GM18508 (cell line): Measurements from ENCODE around the gene NLRP13.
"Not testable (repeated sequence)": the region's sequence is repeated elsewhere in the genome, so short reads cannot be mapped to it uniquely, and the experiment has no call there.

Source experiments
- ATAC-seq: cut with Tn5 transposase; IDR thresholded peaks from one replicate; pipeline ENCODE4 v1.9.1; 2021; ENCODE audit warnings: moderate number of reproducible peaks; ENCODE audit not compliant: insufficient read depth, unreplicated experiment

The NLRP13 gene

GRCh38 chr19:55931936-55932386, at the start of gene NLRP13:
NLRP13 (minus strand) TSS chr19:55932336; CDS start chr19:55932311, 25 bp downstream.
- no peak for ATAC-seq

GRCh38 chr19:55980415-55980814, 48.3 kb upstream of the NLRP13 start:
- ATAC-seq: no peak

GRCh38 chr19:55973982-55974381, 41.8 kb upstream of the NLRP13 start:
- no peak for ATAC-seq

DNA sequence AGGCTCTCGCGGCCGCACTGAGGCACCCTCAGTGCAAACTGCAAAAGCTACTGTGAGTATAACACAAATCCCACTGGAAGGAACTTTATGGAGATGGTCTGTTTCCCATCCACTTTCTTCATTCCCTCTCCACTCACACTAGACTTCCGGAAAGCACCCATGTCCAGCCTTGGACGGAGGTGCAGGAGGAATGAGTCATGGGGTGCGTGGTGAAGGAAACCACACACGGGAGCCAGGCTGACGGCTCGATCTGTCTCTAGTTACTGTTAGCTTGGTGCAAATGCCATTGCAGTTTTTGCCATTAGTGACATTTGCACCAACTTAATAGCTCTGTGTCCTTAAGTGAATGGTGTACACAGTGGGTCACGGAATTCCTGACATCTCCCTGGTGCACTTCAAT, 30.1 kb upstream of the NLRP13 start:
- no peak for ATAC-seq

DNA sequence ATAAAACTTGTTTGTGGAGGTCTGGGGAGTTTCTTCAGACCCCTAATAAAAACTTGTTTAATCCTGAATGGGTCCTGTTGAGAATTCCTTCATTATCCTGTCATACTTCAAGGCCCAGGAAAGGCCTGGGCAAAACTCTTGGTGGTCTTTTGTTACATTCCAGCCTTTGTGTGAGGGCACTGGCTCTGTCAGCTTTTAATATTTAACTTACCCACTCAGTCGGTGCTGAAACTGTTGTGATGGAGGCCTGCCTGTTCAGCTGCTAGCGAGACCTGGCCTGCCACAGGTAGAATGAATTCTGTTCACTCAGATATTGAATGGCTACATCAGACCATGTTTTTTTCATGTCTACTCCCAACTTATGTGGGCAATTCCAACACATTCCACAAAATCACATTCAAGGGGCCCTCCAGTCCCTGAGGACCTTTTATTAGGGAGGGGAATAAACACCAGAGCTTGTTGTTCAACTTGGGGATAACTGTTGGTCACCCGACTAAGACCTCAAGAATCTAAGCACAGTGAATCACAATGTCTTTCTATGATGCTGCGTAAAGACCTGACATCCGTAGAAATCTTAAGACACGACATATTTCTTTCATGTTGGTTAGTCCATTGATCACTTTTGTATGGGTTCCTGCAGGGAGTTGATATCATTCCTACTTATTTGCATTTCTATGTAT, 28.0 kb upstream of the NLRP13 start:
- no peak for ATAC-seq

- ATAC-seq: no peak
These were observed 26.2 kb upstream of the NLRP13 start for GRCh38 chr19:55958356-55958755.

GRCh38 chr19:55956431-55956830, 24.3 kb upstream of the NLRP13 start:
- ATAC-seq: no peak

GRCh38 chr19:55950566-55950965, 18.4 kb upstream of the NLRP13 start:
- not testable (repeated sequence) for ATAC-seq

- ATAC-seq: no peak
These were observed 15.4 kb upstream of the NLRP13 start, which contains the start of gene NLRP8 for GRCh38 chr19:55947532-55947931. NLRP8 (plus strand) TSS chr19:55947832.

DNA sequence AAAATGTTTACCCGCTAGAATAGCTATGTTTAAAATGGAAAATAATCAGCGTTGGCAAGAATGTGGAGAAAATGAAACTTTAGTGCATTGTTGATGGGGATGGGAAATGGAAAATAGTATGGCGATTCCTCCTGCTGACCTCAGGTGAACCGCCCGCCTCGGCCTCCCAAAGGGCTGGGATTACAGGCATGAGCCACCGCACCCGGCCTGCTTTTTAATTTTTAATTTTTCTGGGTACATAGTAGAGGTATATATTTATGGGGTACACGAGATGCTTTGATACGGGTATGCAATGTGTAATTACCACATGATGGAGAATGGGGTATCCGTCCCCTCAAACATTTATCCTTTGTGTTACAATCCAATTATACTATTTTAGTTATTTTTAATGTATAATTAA, 8.2 kb upstream of the NLRP13 start:
- ATAC-seq: no peak

GRCh38 chr19:55939206-55939605, 7.1 kb upstream of the NLRP13 start:
- no peak for ATAC-seq

DNA sequence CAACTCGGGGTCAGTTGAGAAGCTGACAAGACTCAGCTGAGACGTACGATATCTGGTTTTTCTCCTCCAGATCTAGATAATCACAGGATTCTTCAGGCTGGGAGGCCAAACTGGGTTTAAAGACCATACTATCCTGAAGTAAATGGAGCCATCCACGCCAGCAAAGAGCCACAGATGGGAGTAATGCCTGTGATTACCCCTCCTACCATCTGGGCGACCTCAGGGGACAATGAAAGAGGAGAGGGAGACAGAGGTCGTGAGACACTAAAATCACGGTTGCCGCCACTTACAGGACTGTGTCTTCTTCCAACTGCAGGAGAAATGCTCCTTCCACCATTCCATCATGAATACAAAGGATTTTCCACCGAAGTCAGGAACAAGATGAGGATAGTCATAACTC, 3.1 kb upstream of the NLRP13 start:
- ATAC-seq: no peak

- no peak for ATAC-seq
These were observed 1.1 kb downstream of the NLRP13 start for GRCh38 chr19:55930996-55931515.

DNA sequence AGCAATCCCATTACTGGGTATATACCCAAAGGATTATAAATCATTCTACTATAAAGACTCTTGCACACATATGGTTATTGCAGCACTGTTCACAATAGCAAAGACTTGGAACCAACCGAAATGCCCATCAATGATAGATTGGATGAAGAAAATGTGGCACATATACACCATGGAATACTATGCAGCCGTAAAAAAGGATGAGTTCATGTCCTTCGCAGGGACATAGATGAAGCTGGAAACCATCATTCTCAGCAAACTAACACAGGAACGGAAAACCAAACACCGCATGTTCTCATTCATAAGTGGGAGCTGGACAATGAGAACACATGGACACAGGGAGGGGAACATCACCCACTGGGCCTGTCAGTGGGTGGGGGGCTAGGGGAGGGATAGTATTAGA, 2.9 kb downstream of the NLRP13 start:
- not testable (repeated sequence) for ATAC-seq

DNA sequence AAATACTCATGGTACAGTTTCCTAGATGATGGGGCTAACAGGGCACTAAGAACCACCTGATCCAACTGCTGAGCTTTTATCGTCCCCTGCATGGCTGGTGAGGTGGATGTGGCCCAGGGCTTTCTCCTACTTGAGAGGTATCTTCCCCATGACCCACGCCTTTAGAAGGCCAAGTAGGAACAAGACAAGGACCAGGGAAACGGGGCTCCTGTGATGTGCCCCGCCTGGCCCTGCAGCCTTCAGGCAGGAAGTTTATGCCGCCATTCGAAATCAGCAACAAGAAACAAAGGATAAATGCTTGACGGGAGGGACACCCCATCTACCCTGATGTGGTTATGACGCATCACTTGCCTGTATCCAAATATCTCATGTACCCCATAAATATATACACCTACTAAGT, 4.1 kb downstream of the NLRP13 start:
- ATAC-seq: no peak

GRCh38 chr19:55923556-55923955, 8.6 kb downstream of the NLRP13 start:
- no peak for ATAC-seq

DNA sequence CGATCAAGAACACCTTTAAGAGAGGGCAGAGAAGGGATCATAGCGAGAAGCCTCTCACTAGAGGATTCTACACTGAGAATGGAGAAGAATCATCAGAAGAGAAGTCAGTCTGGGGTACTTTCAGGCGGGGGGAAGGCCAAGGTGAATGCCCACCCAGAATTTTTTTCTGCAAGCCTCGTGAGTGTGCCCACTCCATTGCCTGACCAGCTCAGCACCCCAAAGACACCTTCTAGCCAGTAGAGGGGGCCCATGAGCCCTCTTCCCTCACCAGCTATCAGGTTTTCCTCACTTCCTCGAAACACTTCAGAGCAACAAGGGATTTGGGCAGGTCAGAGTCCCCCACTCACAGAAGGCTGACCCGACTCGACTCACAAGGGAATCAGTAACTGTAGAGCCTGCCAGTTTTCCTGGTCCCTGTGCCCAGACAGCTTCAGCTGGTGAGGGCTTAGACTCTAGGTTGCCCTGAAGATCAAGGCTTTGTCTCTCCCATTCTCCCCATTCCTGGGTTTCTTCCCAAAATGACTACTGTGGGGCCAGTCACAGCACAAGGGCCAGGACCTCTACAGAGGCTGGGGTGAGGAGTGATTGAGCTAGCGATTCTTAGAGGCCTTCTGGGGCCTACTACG, 18.4 kb downstream of the NLRP13 start:
- ATAC-seq: no peak

GRCh38 chr19:55912916-55913315, 19.2 kb downstream of the NLRP13 start:
- ATAC-seq: no peak

GRCh38 chr19:55909801-55910200, 22.3 kb downstream of the NLRP13 start:
- no peak for ATAC-seq

- ATAC-seq: no peak
These were observed 24.4 kb downstream of the NLRP13 start for GRCh38 chr19:55907746-55908145.

DNA sequence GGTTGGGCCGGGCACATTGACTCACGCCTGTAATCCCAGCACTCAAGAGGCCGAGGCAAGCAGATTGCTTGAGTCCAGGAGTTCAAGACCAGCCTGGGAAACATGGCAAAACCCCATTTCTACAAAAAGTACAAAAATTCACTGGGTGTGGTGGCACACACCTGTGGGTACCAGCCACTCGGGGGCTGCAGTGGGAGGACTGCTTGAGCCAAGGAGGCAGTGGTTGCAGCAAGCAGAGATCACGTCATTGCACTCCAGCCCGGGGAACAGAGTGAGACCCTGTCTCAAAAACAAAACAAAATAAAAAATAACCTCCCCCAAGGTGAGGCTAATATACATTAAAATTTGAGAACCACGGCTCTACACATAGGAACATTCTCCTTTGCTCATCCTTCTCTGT, 24.9 kb downstream of the NLRP13 start:
- ATAC-seq: no peak
